ENCODE results near the gene CCSER2.

DNA sequence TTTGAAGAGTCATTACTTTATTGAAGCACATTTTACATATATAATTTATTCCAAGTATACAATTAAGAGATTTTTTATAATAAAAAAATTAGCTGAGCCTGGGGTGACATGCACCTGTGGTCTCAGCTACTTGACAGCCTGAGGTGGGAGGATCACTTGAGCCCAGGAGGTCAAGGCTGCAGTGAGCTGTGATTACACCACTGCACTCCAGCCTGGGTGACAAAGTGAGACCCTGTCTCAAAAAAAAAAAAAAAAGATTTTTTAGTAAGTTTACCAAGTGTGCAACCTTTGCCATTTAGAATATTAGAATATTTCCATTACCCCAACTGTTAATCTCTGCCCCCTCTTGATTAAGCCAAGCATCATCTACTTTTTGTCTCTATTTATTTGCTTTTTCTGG, 196.0 kb downstream of the CCSER2 start:
- TF ChIP-seq, protein P1, sequence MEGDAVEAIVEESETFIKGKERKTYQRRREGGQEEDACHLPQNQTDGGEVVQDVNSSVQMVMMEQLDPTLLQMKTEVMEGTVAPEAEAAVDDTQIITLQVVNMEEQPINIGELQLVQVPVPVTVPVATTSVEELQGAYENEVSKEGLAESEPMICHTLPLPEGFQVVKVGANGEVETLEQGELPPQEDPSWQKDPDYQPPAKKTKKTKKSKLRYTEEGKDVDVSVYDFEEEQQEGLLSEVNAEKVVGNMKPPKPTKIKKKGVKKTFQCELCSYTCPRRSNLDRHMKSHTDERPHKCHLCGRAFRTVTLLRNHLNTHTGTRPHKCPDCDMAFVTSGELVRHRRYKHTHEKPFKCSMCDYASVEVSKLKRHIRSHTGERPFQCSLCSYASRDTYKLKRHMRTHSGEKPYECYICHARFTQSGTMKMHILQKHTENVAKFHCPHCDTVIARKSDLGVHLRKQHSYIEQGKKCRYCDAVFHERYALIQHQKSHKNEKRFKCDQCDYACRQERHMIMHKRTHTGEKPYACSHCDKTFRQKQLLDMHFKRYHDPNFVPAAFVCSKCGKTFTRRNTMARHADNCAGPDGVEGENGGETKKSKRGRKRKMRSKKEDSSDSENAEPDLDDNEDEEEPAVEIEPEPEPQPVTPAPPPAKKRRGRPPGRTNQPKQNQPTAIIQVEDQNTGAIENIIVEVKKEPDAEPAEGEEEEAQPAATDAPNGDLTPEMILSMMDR (conservative IDR thresholded peaks at IDR 0.05): no peak
- TF ChIP-seq EZH2 (IDR thresholded peaks at IDR 0.05; ENCODE audit: low read depth): no peak
